Neural cell (in vitro differentiated cells): Measurements from ENCODE around the gene SLC5A2. TPM values are rescaled to one million over a fixed set of nuclear protein-coding genes. Genes with fewer than 3 reads are reported as not detected.

ENCODE experiments used
- H2AFZ ChIP-seq: fragments of 200-600, 300-800 bp; sonication (generic), shearing (Covaris generic); 2 replicates; pipeline ENCODE4 v1.6.0; 2014; ENCODE audit warnings: low read depth, mild to moderate bottlenecking, antibody characterized with exemption, low read length, moderate library complexity
- H3F3A ChIP-seq: fragments of 200-600 bp; shearing (Covaris generic); 2 replicates; pipeline ENCODE4 v1.6.1; 2016; ENCODE audit warnings: mild to moderate bottlenecking, moderate library complexity, mixed read lengths, antibody characterized with exemption, low read length; ENCODE audit not compliant: insufficient read depth, poor library complexity, severe bottlenecking
- H3K27ac ChIP-seq: fragments of 200-600, 300-800 bp; sonication (generic), shearing (Covaris generic); 2 replicates; pipeline ENCODE4 v1.5.1; 2014; ENCODE audit warnings: mild to moderate bottlenecking, low read length, moderate library complexity
- H3K27me3 ChIP-seq: fragments of 300-800, 200-600 bp; sonication (generic), shearing (Covaris generic); 2 replicates; pipeline ENCODE4 v1.6.0; 2014; ENCODE audit warnings: mild to moderate bottlenecking, low read depth, low read length, moderate library complexity; ENCODE audit not compliant: insufficient read depth
- H3K36me3 ChIP-seq: fragments of 300-800, 200-600 bp; sonication (generic), shearing (Covaris generic); 2 replicates; pipeline ENCODE4 v1.5.1; 2014; ENCODE audit warnings: mild to moderate bottlenecking, antibody characterized with exemption, low read length, moderate library complexity; ENCODE audit not compliant: insufficient read depth
- H3K4me2 ChIP-seq: fragments of 300-800, 200-600 bp; sonication (generic), shearing (Covaris generic); 2 replicates; pipeline ENCODE4 v1.6.0; 2014; ENCODE audit warnings: mild to moderate bottlenecking, low read length
- H3K4me3 ChIP-seq: fragments of 300-800, 200-600 bp; sonication (generic), shearing (Covaris generic); 2 replicates; pipeline ENCODE4 v1.5.1; 2014; ENCODE audit warnings: mild to moderate bottlenecking, low read length, moderate library complexity
- H3K79me2 ChIP-seq: fragments of 200-600 bp; shearing (Covaris generic); replicated peaks from 2 replicates; pipeline ENCODE4 v1.6.0; 2014; ENCODE audit warnings: mild to moderate bottlenecking, low read length, moderate library complexity; ENCODE audit not compliant: insufficient read depth
- H3K9ac ChIP-seq: fragments of 300-800, 200-600 bp; sonication (generic), shearing (Covaris generic); 2 replicates; pipeline ENCODE4 v1.6.1; 2016; ENCODE audit warnings: mild to moderate bottlenecking, low read length, mixed read lengths
- H3K9me2 ChIP-seq: fragments of 200-600 bp; shearing (Covaris generic); 2 replicates; pipeline ENCODE4 v1.6.1; 2016; ENCODE audit warnings: mild to moderate bottlenecking, low read length, mixed read lengths; ENCODE audit not compliant: insufficient read depth
- H3K9me3 ChIP-seq: fragments of 200-600, 300-800 bp; sonication (generic), shearing (Covaris generic); 2 replicates; pipeline ENCODE4 v1.6.1; 2016; ENCODE audit warnings: mild to moderate bottlenecking, mixed run types, low read length, moderate library complexity, mixed read lengths
- H4K20me1 ChIP-seq: fragments of 200-600 bp; shearing (Covaris generic); 2 replicates; pipeline ENCODE4 v1.6.1; 2016; ENCODE audit warnings: mild to moderate bottlenecking, mixed run types; ENCODE audit not compliant: insufficient read depth
- CTCF ChIP-seq: fragments of 450-650 bp; IDR thresholded peaks from 2 replicates; pipeline ENCODE4 v1.5.1; 2014; ENCODE audit warnings: antibody characterized with exemption, mild to moderate bottlenecking, moderate library complexity; ENCODE audit not compliant: poor library complexity, severe bottlenecking
- EP300 ChIP-seq: fragments of 450-650 bp; conservative IDR thresholded peaks from 2 replicates; pipeline ENCODE4 v1.6.1; 2014; ENCODE audit warnings: antibody characterized with exemption, mild to moderate bottlenecking, moderate library complexity; ENCODE audit not compliant: poor library complexity, severe bottlenecking
- EZH2 ChIP-seq: fragments of 200-600, 300-800 bp; shearing (Covaris generic), sonication (generic); IDR thresholded peaks from 2 replicates; pipeline ENCODE4 v1.6.1; 2014; ENCODE audit warnings: antibody characterized with exemption, low read length, borderline replicate concordance, mild to moderate bottlenecking; ENCODE audit not compliant: insufficient read depth, poor library complexity, severe bottlenecking
- MXI1 ChIP-seq: fragments of 450-650 bp; conservative IDR thresholded peaks from 2 replicates; pipeline ENCODE4 v1.6.1; 2014; ENCODE audit warnings: antibody characterized with exemption, mild to moderate bottlenecking; ENCODE audit not compliant: poor library complexity, severe bottlenecking
- POLR2AphosphoS5 ChIP-seq: IDR thresholded peaks from 2 replicates; pipeline ENCODE4 v1.6.1; 2012
- RAD21 ChIP-seq: fragments of 450-650 bp; conservative IDR thresholded peaks from 2 replicates; pipeline ENCODE4 v1.6.1; 2014; ENCODE audit warnings: antibody characterized with exemption, mild to moderate bottlenecking, moderate library complexity
- REST ChIP-seq: IDR thresholded peaks from 2 replicates; pipeline ENCODE4 v1.6.1; 2012; ENCODE audit warnings: borderline replicate concordance
- SMC3 ChIP-seq: fragments of 450-650 bp; conservative IDR thresholded peaks from 2 replicates; pipeline ENCODE4 v1.6.1; 2014; ENCODE audit warnings: antibody characterized with exemption, mild to moderate bottlenecking, moderate library complexity; ENCODE audit not compliant: poor library complexity
- TAF1 ChIP-seq: IDR thresholded peaks from 2 replicates; pipeline ENCODE4 v1.6.1; 2012; ENCODE audit warnings: low read depth
- polyA plus RNA-seq: library from polyadenylated mRNA; depleted of rRNA; stranded (reverse); fragments of >200 nt; gene quantifications from 2 replicates; pipeline ENCODE4 v1.2.3, GENCODE V29; 2014

Gene SLC5A2
- polyA plus RNA-seq, 1 donor from 2014 or later, result not detected

DNA sequence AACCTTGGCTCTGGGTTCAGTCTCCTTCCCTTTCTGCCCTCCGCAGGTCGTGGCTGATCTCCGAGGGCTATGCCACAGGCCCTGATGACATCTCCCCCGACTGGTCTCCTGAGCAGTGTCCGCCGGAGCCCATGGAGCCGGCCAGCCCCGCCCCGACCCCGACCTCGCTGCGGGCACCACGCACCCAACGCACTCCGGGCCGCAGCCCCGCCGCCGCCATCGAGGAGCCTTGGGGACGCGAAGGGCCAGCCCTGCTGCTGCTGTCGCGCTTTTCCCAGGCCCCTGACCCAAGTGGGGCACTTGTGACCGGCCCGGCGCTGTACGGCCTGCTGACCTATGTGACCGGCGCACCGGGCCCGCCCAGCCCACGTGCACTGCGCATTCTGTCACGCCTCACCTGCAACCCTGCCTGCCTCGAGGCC lies 18.6 kb upstream of the SLC5A2 start:
- no peak overlapping the region for H2AFZ ChIP-seq
- TF ChIP-seq MXI1 (no peak), POLR2AphosphoS5 (no peak), CTCF (no peak), SMC3 (no peak), TAF1 (no peak), EZH2 (no peak), RAD21 (no peak), EP300 (no peak), REST (no peak)
- H3K4me2 ChIP-seq, result no peak overlapping the region
- peaks cover 3% of the 10 kb centered on the region for H3K79me2 ChIP-seq
- H3K4me3 ChIP-seq, result no peak overlapping the region
- no peaks in the 10 kb centered on the region for H4K20me1 ChIP-seq
- H3K36me3 ChIP-seq, result no peaks in the 10 kb centered on the region
- no peaks in the 10 kb centered on the region for H3K9me2 ChIP-seq
- H3K9me3 ChIP-seq, result no peaks in the 10 kb centered on the region
- no peak overlapping the region for H3K9ac ChIP-seq
- H3F3A ChIP-seq, result peaks cover 8% of the 10 kb centered on the region
- H3K27me3 ChIP-seq, result no peaks in the 10 kb centered on the region
- no peak overlapping the region for H3K27ac ChIP-seq

DNA sequence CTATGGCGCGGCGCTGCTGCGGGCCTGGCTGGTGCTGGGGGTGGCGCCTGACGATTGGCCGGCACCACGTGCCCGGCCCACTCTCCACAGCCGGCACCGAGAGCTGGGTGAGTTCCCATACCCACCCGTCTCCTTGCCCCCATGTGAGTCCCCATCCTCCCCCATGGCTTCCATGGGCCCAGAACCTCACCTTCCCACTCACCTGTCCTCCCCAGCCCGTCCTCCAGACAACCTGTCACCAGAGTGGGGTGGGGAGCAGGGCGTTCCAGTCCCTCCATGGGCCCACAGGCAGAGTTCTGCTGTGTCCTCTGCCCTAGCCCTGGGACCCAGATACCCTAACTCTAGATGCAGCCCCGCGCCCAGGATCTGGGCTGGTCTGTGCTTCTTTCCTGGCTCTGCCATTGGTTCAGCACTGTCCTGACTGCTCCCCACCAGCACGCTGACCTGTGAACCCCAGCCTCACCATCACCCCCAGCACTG lies 18.1 kb upstream of the SLC5A2 start:
- Histone ChIP-seq H3K27me3 (no peaks in the 10 kb centered on the region), H3K79me2 (peaks cover 3% of the 10 kb centered on the region), H3F3A (peaks cover 8% of the 10 kb centered on the region), H3K9me3 (no peaks in the 10 kb centered on the region), H3K9me2 (no peaks in the 10 kb centered on the region), H3K27ac (no peak overlapping the region), H2AFZ (no peak overlapping the region), H3K36me3 (no peaks in the 10 kb centered on the region), H4K20me1 (no peaks in the 10 kb centered on the region), H3K4me3 (no peak overlapping the region), H3K4me2 (no peak overlapping the region), H3K9ac (no peak overlapping the region)
- TF ChIP-seq REST (no peak), EZH2 (no peak), CTCF (no peak), POLR2AphosphoS5 (no peak), RAD21 (no peak), SMC3 (no peak), MXI1 (no peak), TAF1 (no peak), EP300 (no peak)
